ENCODE results near the gene C17orf107.

GRCh38 chr17:4919511-4920047, 20.2 kb downstream of the C17orf107 start:
- TF ChIP-seq POLR2A (IDR thresholded peaks at IDR 0.05; ENCODE audit: low read length) = no peak
- no peak for TF ChIP-seq GATA1 (IDR thresholded peaks at IDR 0.05; ENCODE audit: low read depth, low read length)
